GM12801 (cell line): ENCODE data around the gene WDR89.

Source experiments
- TF ChIP-seq, protein P1 (sequence below): IDR thresholded peaks from one replicate; pipeline ENCODE4 v1.5.1; 2011; ENCODE audit warnings: control low read depth; ENCODE audit not compliant: insufficient read length; ENCODE audit errors: extremely low read depth

WDR89 gene

DNA sequence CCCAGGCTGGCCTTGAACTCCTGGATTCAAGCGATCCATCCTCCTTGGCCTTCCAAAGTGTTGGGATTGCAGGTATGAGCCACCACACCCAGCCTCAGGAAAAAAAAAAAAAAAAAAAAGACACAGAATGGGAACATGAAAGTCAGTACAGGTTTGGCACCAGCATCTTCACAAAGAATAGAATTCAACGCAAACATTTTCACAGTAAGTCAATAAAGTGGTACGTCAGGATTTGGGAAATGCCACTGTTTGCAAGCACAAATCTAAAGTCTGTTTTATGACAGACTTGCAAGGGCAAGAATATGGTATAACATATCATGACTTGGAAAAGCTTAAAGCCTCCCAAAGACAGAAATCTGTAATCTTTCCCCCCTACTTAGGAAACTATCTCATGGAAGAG lies 34.9 kb upstream of the WDR89 start:
- TF ChIP-seq, protein P1, sequence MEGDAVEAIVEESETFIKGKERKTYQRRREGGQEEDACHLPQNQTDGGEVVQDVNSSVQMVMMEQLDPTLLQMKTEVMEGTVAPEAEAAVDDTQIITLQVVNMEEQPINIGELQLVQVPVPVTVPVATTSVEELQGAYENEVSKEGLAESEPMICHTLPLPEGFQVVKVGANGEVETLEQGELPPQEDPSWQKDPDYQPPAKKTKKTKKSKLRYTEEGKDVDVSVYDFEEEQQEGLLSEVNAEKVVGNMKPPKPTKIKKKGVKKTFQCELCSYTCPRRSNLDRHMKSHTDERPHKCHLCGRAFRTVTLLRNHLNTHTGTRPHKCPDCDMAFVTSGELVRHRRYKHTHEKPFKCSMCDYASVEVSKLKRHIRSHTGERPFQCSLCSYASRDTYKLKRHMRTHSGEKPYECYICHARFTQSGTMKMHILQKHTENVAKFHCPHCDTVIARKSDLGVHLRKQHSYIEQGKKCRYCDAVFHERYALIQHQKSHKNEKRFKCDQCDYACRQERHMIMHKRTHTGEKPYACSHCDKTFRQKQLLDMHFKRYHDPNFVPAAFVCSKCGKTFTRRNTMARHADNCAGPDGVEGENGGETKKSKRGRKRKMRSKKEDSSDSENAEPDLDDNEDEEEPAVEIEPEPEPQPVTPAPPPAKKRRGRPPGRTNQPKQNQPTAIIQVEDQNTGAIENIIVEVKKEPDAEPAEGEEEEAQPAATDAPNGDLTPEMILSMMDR, result no peak

DNA sequence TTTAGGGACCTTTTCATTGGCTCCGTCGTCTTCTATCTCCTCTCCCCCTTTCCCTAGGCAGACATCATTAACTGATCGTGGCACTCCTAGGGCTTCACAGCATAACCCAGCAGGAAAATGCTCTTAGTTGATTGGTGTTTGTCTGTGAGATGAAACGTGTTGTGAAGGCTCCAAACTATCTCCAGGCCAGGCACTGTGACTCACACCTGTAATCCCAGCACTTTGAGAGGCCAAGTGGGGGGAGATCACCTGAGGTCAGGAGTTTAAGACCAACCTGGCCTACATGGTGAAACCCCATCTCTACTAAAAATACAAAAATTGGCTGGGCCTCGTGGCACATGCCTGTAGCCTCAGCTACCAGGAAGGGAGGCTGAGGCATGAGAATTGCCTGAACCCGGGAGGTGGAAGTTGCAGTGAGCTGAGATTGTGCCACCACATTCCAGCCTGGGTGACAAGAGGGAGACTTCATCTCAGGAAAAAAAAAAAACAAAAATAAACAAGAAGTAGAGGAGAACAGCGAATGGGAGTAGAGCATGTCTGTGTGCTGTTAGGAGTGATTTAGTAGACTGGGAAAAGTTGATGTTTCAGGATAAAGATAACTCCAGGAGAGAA lies 32.3 kb upstream of the WDR89 start:
- TF ChIP-seq, protein P1, result no peak

DNA sequence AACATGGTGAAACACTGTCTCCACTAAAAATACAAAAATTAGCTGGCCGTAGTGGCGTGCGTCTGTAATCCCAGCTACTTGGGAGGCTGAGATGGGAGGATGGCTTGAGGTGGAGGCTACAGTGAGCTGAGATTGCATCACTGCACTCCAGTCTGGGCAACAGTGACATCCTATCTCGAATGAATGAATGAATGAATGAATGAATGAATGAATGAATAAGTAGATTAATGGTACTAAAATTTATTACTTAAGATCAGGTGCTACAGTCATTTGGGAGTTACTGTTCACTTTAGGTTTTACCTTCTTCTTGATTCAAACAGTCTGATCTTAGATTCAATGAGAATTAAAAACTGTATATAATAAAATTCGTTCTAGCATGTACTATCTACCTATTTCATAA lies 31.6 kb upstream of the WDR89 start:
- TF ChIP-seq, protein P1, result no peak

DNA sequence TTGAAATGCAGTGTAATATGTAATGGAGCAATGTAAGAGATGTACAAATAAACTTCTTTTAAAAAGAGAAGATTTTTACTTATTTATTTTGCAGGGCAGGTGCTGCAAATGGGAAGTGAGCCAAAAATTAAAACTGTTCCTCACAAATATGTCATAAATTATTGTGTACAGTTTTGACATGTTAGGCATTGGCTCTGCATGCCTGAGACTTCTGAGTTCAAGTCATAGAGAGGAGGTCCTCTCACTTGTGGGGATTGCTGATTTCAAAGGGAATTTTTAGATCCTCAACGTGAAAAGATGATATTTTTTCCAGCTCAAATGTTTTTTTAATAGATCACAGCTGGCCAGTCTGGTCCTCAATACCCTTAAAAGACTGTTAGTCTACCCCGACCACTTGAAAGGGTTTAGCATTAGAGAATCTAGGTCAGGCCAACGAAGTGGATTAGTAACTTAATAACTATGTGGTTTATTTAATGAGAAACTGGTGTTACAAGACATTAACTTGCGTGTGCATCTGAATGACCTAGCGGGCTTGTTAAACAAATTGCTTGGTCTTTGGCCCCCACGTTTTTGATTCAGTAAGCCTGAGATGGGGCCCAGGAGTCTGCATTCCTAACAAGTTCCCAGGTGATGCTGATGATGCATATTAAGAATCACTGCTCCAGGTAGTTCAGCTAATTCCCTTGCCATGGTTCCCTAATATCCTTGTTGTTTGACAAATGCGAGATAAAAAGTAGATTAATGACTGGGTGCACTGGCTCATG lies 30.9 kb upstream of the WDR89 start:
- TF ChIP-seq, protein P1, result no peak

DNA sequence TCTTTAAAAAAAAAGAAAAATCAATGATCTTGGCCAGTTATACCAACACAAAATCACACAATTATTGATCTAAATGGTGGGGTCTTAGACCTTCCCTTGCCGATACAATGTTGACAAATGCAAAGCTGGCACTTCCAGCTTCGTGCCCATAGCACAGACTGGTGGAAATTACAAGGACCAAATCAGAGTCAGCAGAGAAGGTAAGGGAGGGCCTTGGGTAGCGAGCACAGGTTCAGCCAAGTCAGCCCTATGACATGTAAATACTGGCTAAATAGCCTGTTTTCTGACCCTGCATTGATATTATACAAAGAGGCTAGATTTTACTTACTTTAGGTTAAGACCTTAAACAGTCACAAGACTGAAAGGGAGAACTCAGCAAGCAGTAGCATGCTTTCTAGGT lies 30.3 kb upstream of the WDR89 start:
- TF ChIP-seq, protein P1, result no peak

DNA sequence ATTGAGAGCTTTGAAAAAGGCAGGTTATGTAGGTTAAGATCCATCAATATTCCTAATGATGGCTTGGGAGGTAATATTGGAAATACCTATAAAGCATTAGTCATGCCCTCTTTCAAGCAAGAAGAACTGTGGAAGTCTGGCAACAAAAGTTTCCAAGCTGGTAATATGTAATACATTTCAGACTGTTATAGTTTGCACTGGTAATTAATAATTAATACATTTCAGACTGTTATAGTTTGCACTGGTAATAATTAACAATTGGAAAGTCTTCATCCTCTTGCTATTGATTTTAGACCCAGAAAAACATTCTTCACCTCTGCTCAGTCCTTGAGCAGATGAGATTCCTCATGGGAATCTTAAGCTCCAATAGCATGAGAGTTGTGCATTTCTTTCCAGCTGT lies 29.0 kb upstream of the WDR89 start:
- TF ChIP-seq, protein P1, result no peak

DNA sequence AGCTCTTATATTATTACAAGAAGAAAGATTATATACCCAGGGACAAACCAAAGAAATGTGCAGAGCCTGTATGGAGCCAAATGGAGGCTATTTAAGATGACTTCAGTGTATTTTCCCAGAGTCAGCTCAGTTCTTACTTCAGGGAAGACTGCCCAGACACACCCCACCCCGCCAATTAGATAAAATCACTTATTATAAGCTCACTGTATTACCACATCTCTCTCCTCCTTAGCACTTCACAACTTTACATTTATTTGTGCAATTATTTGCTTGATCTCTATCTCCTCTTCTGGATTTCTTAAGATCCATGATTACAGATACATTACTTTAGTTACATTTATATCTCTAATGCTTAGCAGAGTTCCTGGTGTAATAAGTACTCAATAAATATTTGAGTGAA lies 24.7 kb upstream of the WDR89 start:
- TF ChIP-seq, protein P1, result no peak
